ACHN (cell line): ENCODE data around the gene XAB2.
"Not testable (repeated sequence)": the region's sequence is repeated elsewhere in the genome, so short reads cannot be mapped to it uniquely, and the experiment has no call there.

Experiments used
- DNase-seq: peaks from one replicate; pipeline ENCODE4 v3.0.0-alpha.2; 2015
- in situ Hi-C: cut with HindIII; loops from 2 replicates; pipeline ENCODE4 v1.10.0; 2017; ENCODE audit warnings: low sequenced_read_pairs, low pct_ligation_motif_present, low pct_unique_long_range_greater_than_20kb

XAB2 gene

GRCh38 chr19:7600721-7601120 lies 28.6 kb downstream of the XAB2 start:
- no peak for DNase-seq
- in situ Hi-C loops: no loop called here

GRCh38 chr19:7598180-7598579 lies 31.2 kb downstream of the XAB2 start:
- DNase-seq: no peak
- in situ Hi-C loops: no loop called here

DNA sequence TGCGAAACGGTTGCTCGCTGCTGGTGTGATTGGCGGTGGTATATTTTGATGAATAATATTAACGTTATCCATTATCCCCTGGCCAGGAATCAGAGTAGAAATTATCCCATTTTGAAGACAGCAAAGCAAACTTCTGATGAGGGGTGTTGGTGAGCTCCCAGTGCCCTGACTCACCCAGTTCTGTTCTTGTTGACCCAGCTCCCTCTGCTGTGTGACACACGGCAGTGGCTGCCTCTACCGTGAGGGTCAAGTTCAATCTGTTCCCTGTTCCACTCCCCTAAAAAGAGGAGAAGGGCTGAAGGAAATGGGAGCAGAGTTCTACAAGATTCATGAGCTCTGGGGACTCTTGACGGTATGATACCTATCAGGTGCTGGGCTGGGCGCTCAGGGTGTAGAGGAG lies 31.7 kb downstream of the XAB2 start:
- no peak for DNase-seq
- in situ Hi-C loops: no loop called here

- DNase-seq: no peak
- in situ Hi-C loops: no loop called here
Measured at GRCh38 chr19:7596211-7596937, 33.0 kb downstream of the XAB2 start.

GRCh38 chr19:7595466-7596133 lies 33.7 kb downstream of the XAB2 start, which contains the start of gene CAMSAP3:
CAMSAP3 (plus strand) TSS chr19:7595863; CDS start chr19:7596003, 140 bp downstream.
- in situ Hi-C loops: no loop called here
- peak; percentile 27 for DNase-seq

- in situ Hi-C loops: no loop called here
- DNase-seq: no peak
Measured at GRCh38 chr19:7590256-7590655, 39.1 kb downstream of the XAB2 start.

DNA sequence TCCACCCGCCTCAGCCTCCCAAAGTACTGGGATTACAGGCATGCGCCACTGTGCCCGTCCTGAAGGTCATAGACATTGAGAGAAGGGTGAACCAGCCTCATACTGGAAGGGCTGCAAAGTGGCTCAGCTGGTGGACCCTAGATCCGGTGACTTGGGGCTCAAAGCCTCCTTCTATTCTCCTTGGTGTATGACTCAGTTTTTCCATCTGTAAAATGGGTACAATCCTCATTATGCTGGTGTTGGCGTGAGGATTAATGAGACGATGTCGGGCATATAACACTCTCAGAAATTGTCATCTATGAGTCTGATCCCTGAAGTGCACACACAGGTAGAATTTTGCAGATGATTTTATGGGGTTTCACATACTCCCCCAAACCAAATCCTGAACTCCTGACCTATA lies 39.5 kb downstream of the XAB2 start:
- no peak for DNase-seq
- in situ Hi-C loops: no loop called here

GRCh38 chr19:7582446-7582845 lies 46.9 kb downstream of the XAB2 start:
- in situ Hi-C loops: no loop called here

GRCh38 chr19:7579182-7579581 lies 50.2 kb downstream of the XAB2 start:
- no peak for DNase-seq
- in situ Hi-C loops: no loop called here

More at GRCh38 chr19:7582446-7582845, 46.9 kb downstream of the XAB2 start:
- DNase-seq: no peak

- in situ Hi-C loops: no loop called here
- no peak for DNase-seq
Measured at GRCh38 chr19:7578127-7578526, 51.2 kb downstream of the XAB2 start.

GRCh38 chr19:7577422-7577821 lies 51.9 kb downstream of the XAB2 start:
- in situ Hi-C loops: not testable (repeated sequence)

DNA sequence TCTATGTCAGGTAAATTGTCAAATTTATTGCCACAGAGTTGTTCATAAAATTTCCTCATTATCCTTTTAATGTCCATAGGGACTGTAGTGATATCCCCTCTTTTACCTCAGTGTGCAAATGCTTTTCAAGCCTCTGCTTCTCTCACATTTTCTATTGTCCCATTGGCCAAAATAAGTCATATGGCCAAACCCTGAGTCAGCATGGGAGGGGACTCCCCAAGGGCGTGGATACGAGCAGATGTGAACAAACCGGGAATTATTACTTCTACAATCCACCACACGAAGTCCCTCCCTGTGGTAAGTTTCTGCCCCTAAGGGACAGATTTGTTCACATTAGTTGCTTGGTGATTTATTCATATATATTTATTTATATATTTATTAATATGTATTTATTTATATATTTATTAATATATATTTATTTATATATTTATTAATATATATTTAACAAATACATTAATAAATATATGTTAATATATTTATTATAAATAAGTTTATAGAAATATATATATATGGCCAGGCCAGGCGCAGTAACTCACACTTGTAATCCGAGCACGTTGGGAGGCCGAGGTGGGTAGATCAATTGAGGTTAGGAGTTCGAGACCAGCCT lies 53.8 kb downstream of the XAB2 start:
- no peak for DNase-seq
- in situ Hi-C loops: no loop called here

More at GRCh38 chr19:7577422-7577821, 51.9 kb downstream of the XAB2 start:
- DNase-seq: not testable (repeated sequence)

DNA sequence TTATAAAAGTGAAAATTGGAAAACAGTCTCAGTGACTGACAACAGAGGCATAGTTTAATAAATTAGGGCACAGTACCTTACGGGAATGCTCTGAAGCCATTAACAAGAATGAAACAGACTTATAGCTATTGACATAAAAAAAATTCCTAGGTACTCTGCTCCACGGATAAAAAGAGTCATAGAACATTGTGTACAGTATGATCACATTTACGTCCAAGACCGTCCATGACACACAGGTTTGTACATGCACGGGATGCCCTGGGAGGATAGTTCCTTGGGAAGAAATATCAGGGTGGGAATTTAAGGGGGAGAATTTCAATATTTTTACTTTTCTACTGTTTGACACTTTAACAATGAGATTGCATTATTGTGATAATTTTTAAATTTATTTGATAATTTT lies 58.6 kb downstream of the XAB2 start:
- DNase-seq: no peak
- in situ Hi-C loops: no loop called here
